ENCODE results near the gene SRGAP1.

SRGAP1 gene

DNA sequence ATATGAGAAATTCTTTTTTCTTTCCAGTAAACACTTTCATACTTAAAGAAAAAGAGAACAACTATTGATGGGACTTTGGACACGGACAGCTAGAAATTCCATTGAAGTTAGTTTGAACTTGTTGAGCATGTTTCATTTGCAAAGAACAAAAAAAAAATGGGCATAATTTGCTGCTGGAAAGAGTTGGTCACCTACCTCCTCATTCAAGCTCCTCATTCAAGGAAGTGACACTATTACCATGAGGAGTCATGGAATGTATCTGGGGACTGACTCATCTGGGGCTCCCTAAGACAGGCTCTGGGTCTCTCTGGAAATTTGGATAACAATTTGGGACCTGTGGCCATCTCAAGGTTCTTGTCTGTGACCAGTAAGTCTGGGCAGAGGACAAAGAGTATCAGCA is 327.2 kb downstream of the SRGAP1 start:
- TF ChIP-seq, protein P1, sequence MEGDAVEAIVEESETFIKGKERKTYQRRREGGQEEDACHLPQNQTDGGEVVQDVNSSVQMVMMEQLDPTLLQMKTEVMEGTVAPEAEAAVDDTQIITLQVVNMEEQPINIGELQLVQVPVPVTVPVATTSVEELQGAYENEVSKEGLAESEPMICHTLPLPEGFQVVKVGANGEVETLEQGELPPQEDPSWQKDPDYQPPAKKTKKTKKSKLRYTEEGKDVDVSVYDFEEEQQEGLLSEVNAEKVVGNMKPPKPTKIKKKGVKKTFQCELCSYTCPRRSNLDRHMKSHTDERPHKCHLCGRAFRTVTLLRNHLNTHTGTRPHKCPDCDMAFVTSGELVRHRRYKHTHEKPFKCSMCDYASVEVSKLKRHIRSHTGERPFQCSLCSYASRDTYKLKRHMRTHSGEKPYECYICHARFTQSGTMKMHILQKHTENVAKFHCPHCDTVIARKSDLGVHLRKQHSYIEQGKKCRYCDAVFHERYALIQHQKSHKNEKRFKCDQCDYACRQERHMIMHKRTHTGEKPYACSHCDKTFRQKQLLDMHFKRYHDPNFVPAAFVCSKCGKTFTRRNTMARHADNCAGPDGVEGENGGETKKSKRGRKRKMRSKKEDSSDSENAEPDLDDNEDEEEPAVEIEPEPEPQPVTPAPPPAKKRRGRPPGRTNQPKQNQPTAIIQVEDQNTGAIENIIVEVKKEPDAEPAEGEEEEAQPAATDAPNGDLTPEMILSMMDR (IDR thresholded peaks at IDR 0.05), result no peak
- Mint-ChIP-seq H3K4me1 (peaks cover 5% of the 10 kb centered on the region), H3K4me3 (no peak overlapping the region), H3K27ac (no peak overlapping the region), H3K36me3 (ENCODE audit: low read depth) (no peaks in the 10 kb centered on the region), H3K9me3 (peaks cover 3% of the 10 kb centered on the region), H3K27me3 (ENCODE audit: low read depth, poor library complexity) (peaks cover 3% of the 10 kb centered on the region)
- no peak for DNase-seq

DNA sequence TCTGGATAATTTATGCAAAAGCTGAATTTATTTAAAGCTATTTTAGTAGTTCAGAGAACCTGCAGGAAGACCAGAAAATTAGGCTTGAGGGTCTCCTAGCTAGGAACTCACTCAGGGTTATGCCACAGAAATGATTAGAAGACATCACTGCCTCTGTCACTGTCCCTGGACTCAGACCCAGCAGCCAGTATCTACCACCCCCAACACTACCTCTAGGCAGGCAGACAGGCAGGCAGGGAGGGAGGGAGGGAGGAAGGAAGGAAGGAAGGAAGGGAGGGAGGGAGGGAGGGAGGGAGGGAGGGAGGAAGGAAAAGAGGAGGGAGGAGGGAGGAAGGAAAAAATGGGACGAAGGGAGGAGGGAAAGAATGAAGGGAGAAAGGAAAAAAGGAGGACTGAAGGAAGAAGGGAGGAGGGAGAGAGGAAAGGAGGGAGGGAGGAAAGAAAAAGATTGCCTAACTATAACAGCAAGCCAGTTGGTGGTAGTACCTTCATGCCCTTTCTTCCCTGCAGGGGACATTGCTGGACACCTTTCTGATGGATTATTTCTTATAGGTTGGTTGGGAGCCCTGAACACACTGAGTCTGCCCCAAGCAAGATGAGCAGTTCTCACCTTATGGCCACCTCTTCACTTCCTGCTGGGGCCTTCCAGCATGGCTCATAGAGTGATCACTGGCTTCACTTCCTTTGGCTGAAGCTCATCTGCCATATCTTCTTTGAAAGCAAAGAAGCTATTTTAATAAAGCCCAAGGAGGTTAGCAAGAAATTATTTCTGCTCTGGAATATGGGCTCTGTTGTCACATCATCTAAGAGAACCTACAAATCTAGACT is 327.9 kb downstream of the SRGAP1 start:
- TF ChIP-seq, protein P1 (IDR thresholded peaks at IDR 0.05), result no peak
- Mint-ChIP-seq H3K27me3 (ENCODE audit: low read depth, poor library complexity) (peaks cover 4% of the 10 kb centered on the region), H3K36me3 (ENCODE audit: low read depth) (no peaks in the 10 kb centered on the region)

DNA sequence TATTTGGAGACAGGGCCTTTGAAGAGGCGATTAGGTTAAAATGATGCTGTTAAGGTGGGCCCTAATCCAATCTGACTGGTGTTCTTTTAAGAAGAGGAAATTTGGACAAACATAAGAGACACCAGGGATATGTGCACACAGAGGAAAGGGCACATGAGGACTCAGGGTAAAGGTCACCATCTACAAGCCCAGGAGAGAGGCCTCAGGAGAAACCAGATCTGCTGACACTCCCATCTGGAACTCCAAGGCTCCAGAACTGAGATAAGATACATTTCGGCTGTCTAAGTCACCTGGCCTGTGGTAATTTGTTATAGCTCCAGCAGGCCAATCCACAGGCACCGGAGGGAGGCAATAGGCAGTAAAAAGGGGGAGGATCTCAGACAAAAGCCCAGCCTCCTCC is 329.0 kb downstream of the SRGAP1 start:
- TF ChIP-seq, protein P1 (IDR thresholded peaks at IDR 0.05), result no peak
- H3K4me1 Mint-ChIP-seq, result peaks cover 5% of the 10 kb centered on the region

More for the DNA sequence above, 327.9 kb downstream of the SRGAP1 start:
- Mint-ChIP-seq H3K4me3 (no peak overlapping the region), H3K4me1 (peaks cover 5% of the 10 kb centered on the region), H3K9me3 (peaks cover 2% of the 10 kb centered on the region), H3K27ac (no peak overlapping the region)
- DNase-seq, result no peak

DNA sequence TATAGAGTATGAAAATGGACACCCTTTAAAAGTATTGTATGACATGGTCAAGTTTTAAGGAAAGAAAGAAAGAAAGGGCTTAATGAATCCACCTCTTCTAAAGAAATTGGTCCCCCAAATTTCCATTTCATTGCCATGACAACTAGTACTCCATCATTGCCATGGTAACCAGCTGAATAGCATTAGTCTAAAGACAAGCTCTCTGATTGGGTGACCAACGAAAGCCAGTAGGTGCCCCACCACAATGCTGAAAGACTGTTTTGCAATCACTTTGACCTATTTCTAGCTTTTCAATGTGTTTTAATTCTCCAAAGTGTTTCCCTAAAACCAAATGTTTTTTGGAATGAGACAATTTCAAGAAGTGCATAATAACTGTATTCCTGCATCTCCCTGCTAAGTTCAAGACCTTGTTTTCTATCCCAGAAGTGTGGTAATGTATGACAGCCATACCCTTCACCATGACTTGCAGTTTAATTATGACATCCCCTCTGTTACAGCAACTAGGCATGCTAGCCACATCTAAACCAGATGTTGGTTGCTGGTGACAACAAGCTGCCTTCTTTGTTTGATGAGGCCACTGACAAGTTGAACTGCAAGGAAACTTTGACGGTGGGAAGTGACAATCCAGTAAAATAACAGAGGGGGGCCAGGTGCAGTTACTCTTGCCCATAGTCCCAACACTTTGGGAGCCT is 330.9 kb downstream of the SRGAP1 start:
- TF ChIP-seq, protein P1 (IDR thresholded peaks at IDR 0.05), result no peak
- Mint-ChIP-seq H3K4me3 (no peak overlapping the region), H3K9me3 (no peaks in the 10 kb centered on the region), H3K27me3 (ENCODE audit: low read depth, poor library complexity) (peaks cover 10% of the 10 kb centered on the region), H3K4me1 (peaks cover 5% of the 10 kb centered on the region), H3K36me3 (ENCODE audit: low read depth) (no peaks in the 10 kb centered on the region), H3K27ac (no peak overlapping the region)
- no peak for DNase-seq

More for the DNA sequence above, 329.0 kb downstream of the SRGAP1 start:
- no peak overlapping the region for H3K27ac Mint-ChIP-seq
- peaks cover 5% of the 10 kb centered on the region for H3K27me3 Mint-ChIP-seq (ENCODE audit: low read depth, poor library complexity)
- H3K36me3 Mint-ChIP-seq (ENCODE audit: low read depth), result no peaks in the 10 kb centered on the region
- H3K9me3 Mint-ChIP-seq, result no peaks in the 10 kb centered on the region
- no peak for DNase-seq
- H3K4me3 Mint-ChIP-seq, result no peak overlapping the region

DNA sequence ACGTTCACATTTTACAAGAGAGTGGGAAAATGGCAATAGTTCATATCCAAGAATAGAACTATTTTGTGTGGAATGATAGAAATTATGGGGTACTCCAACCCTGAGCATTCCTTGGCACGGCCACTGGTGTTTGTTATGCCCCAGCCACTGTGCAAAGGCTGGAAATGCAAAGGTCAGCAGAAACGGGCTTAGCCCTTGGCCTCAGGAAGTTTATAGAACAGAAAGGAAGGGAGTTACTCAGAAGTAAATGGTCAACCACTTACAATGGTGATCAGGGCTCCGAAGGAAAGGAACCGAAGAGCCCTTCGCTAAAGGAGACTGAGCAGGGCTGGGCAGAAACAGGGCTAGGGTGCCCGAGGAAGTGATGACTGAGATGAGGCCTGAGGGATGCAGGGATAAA is 332.5 kb downstream of the SRGAP1 start:
- Mint-ChIP-seq H3K4me3 (no peak overlapping the region), H3K27me3 (ENCODE audit: low read depth, poor library complexity) (peaks cover 10% of the 10 kb centered on the region), H3K27ac (no peak overlapping the region), H3K9me3 (no peaks in the 10 kb centered on the region), H3K36me3 (ENCODE audit: low read depth) (no peaks in the 10 kb centered on the region), H3K4me1 (peaks cover 12% of the 10 kb centered on the region)
- DNase-seq, result no peak
- TF ChIP-seq, protein P1 (IDR thresholded peaks at IDR 0.05), result no peak
